ENCODE results near the gene MRPL23. TPM values are rescaled to one million over a fixed set of nuclear protein-coding genes. Genes with fewer than 3 reads are reported as not detected.
A peak's percentile ranks its signal among the peaks of the same experiment; 100 is the strongest.

Gene MRPL23
- total RNA-seq, 5 donors from 2014 or later (not counting 1 experiment from before 2014, with no cell fraction given), result 34.5 to 58.8 (median 37.8) TPM

GRCh38 chr11:1909524-1909923 lies 37.6 kb upstream of the MRPL23 start:
- CTCF ChIA-PET, result no interaction called here
- no peaks in the 10 kb centered on the region for H3K9me3 Mint-ChIP-seq

DNA sequence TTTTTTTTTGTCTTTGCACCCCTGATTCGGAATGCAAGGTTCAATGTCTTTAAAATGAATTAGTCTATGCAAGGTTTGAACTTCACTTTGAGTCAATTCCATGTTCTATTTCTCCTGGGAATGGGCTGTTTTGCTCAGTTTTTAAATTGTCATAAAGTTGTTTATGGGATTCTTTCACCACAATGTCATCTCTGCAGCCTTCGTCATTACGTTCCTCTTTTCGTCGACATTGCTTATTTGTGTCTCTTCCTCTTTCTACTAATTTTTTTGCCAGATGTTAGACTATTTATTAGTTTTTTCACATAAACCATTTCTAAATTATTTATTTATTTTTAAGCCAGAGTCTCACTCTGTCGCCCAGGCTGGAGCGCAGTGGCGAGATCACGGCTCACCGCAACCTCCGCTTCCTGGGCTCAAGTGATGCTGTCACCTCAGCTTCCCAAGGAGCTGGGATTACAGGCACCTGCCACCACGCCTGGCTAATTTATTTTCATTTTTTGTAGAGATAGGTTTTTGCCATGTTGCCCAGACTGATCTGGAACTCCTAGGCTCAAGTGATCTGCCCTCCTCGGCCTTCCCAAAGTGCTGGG lies 34.7 kb upstream of the MRPL23 start:
- Histone ChIP-seq H3K27me3 (replicated peaks in 1 of 2; ENCODE audit: control insufficient read depth in 2 of 2, extremely low read depth in 1 of 2, insufficient read depth in 2 of 2, low read length in 1 of 2) (peaks cover 0 to 9% of the 10 kb centered on the region in 2 experiments), H3K4me3 (ENCODE audit: control insufficient read depth in 1 of 2, extremely low read depth in 1 of 2, low read length in 1 of 2) (no peak overlapping the region), H3K9me3 (no peaks in the 10 kb centered on the region), H3K27ac (ENCODE audit: low read length) (no peak overlapping the region), H3K36me3 (ENCODE audit: control insufficient read depth in 2 of 2, extremely low read depth in 1 of 2, insufficient read depth in 1 of 2, low read length in 1 of 2) (no peaks in the 10 kb centered on the region), H3K4me1 (ENCODE audit: control insufficient read depth in 1 of 2, extremely low read depth in 1 of 2, insufficient read depth in 2 of 2, low read length in 2 of 2) (peaks cover 0 to 14% of the 10 kb centered on the region in 2 experiments)
- WGBS (ENCODE audit: insufficient coverage), result 88% methylated on average over 7 of the region's 13 CpGs
- Mint-ChIP-seq H3K27me3 (peaks cover 14 to 22% of the 10 kb centered on the region in 2 donors), H3K4me1 (peaks cover 12 to 24% (median 16%) of the 10 kb centered on the region in 3 donors), H3K4me3 (no peak overlapping the region), H3K27ac (no peak overlapping the region), H3K36me3 (no peaks in the 10 kb centered on the region), H3K9me3 (no peaks in the 10 kb centered on the region)
- ChIA-PET CTCF (interaction anchor here in 1 of 2 donors (0.6 kb wide), 2 partner anchors 74 to 237 kb away, joined by 3 to 6 read pairs; partner anchors contain the start of gene TNNI2), POLR2A (no interaction called here)
- no peak for ATAC-seq (replicated peaks in 1 of 4)
- DNase-seq, result no peak

More at GRCh38 chr11:1909524-1909923, 37.6 kb upstream of the MRPL23 start:
- 88% methylated on average over 6 of the region's 7 CpGs for WGBS (ENCODE audit: insufficient coverage)
- H3K9me3 ChIP-seq, result no peaks in the 10 kb centered on the region
- no peak overlapping the region for H3K27ac ChIP-seq (ENCODE audit: low read length)
- Mint-ChIP-seq H3K4me1 (peaks cover 0 to 7% (median 2%) of the 10 kb centered on the region in 3 donors), H3K4me3 (no peak overlapping the region), H3K36me3 (no peaks in the 10 kb centered on the region), H3K27me3 (peaks cover 6 to 23% of the 10 kb centered on the region in 2 donors), H3K27ac (no peak overlapping the region)
- no peaks in the 10 kb centered on the region for H3K36me3 ChIP-seq (ENCODE audit: control insufficient read depth in 2 of 2, extremely low read depth in 1 of 2, insufficient read depth in 1 of 2, low read length in 1 of 2)
- no peak overlapping the region for H3K4me3 ChIP-seq (ENCODE audit: control insufficient read depth in 1 of 2, extremely low read depth in 1 of 2, low read length in 1 of 2)
- no peaks in the 10 kb centered on the region for H3K4me1 ChIP-seq (ENCODE audit: control insufficient read depth in 1 of 2, extremely low read depth in 1 of 2, insufficient read depth in 2 of 2, low read length in 2 of 2)
- no peak for DNase-seq
- POLR2A ChIA-PET, result interaction anchor here in 1 of 2 donors (0.7 kb wide), 1 partner anchor 14 kb away, joined by 6 read pairs; no protein-coding TSS in a partner anchor
- no peak for ATAC-seq (replicated peaks in 1 of 4)
- H3K27me3 ChIP-seq (replicated peaks in 1 of 2; ENCODE audit: control insufficient read depth in 2 of 2, extremely low read depth in 1 of 2, insufficient read depth in 2 of 2, low read length in 1 of 2), result peaks cover 0 to 13% of the 10 kb centered on the region in 2 experiments

DNA sequence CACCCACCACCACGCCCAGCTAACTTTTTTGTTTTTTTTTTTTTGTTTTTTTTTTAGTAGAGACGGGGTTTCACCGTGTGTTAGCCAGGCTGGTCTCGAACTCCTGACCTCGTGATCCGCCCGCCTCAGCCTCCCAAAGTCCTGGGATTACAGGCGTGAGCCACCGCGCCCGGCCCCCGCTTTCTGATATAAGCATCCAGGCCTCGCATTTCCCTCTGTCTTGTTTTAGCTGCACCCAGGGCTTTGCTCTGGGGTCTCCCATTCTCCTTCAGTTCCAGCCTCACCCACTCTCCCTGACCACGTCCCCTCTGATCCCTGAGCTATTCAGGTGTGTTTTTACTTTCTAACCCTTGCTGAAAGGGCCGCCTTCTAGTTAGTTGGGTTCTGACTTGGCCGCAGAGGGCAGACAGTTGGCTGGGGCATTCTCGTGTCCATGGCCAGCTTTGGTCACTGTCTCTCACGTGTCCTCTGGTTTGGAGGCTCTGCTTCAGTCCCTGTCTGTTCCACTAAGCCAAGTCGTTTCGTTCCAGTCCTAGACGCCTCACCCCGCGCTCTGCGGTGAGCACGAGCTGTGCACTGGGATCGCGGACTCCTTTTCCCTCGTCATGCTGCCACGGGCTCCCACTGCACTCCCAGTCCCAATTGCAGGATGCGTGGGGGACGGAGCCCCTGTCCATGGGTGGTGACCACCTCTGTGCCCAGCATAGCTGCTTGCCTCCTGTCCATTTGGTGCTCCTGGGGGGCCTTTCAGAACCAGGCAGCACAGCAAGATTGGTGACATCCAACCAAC lies 33.7 kb upstream of the MRPL23 start:
- peaks cover 12 to 24% (median 16%) of the 10 kb centered on the region in 3 donors for H3K4me1 Mint-ChIP-seq
- H3K27ac Mint-ChIP-seq, result no peak overlapping the region

GRCh38 chr11:1915795-1916131 lies 31.4 kb upstream of the MRPL23 start:
- Histone ChIP-seq H3K9me3 (no peaks in the 10 kb centered on the region), H3K27ac (ENCODE audit: low read length) (no peak overlapping the region), H3K27me3 (replicated peaks in 1 of 2; ENCODE audit: control insufficient read depth in 2 of 2, extremely low read depth in 1 of 2, insufficient read depth in 2 of 2, low read length in 1 of 2) (peaks cover 0 to 2% of the 10 kb centered on the region in 2 experiments), H3K36me3 (ENCODE audit: control insufficient read depth in 2 of 2, extremely low read depth in 1 of 2, insufficient read depth in 1 of 2, low read length in 1 of 2) (no peaks in the 10 kb centered on the region), H3K4me1 (ENCODE audit: control insufficient read depth in 1 of 2, extremely low read depth in 1 of 2, insufficient read depth in 2 of 2, low read length in 2 of 2) (peaks cover 0 to 31% of the 10 kb centered on the region in 2 experiments), H3K4me3 (ENCODE audit: control insufficient read depth in 1 of 2, extremely low read depth in 1 of 2, low read length in 1 of 2) (no peak overlapping the region)
- WGBS (ENCODE audit: insufficient coverage), result 100% methylated on average over 2 of the region's 2 CpGs
- ChIA-PET POLR2A (no interaction called here), CTCF (no interaction called here)
- DNase-seq (no peak), ATAC-seq (replicated peaks in 1 of 4) (no peak)
- Mint-ChIP-seq H3K4me1 (peaks cover 16 to 24% (median 18%) of the 10 kb centered on the region in 3 donors), H3K4me3 (no peak overlapping the region), H3K27ac (peak overlapping the region; percentile 9 to 64), H3K9me3 (no peaks in the 10 kb centered on the region), H3K27me3 (peaks cover 14 to 18% of the 10 kb centered on the region in 2 donors), H3K36me3 (no peaks in the 10 kb centered on the region)

More for the DNA sequence above, 33.7 kb upstream of the MRPL23 start:
- Mint-ChIP-seq H3K27me3 (peaks cover 14 to 22% of the 10 kb centered on the region in 2 donors), H3K9me3 (no peaks in the 10 kb centered on the region), H3K4me3 (no peak overlapping the region), H3K36me3 (no peaks in the 10 kb centered on the region)
- peaks cover 0 to 25% of the 10 kb centered on the region in 2 experiments for H3K4me1 ChIP-seq (ENCODE audit: control insufficient read depth in 1 of 2, extremely low read depth in 1 of 2, insufficient read depth in 2 of 2, low read length in 2 of 2)
- no peak for ATAC-seq (replicated peaks in 1 of 4)
- no peak overlapping the region for H3K27ac ChIP-seq (ENCODE audit: low read length)
- no peak overlapping the region for H3K4me3 ChIP-seq (ENCODE audit: control insufficient read depth in 1 of 2, extremely low read depth in 1 of 2, low read length in 1 of 2)
- 94% methylated on average over 27 of the region's 31 CpGs for WGBS (ENCODE audit: insufficient coverage)
- DNase-seq, result no peak
- POLR2A ChIA-PET, result no interaction called here
- CTCF ChIA-PET, result interaction anchor here in 1 of 2 donors (0.6 kb wide), 1 partner anchor 75 kb away, joined by 3 read pairs; the partner anchor contains the start of gene TNNI2
- peaks cover 0 to 3% of the 10 kb centered on the region in 2 experiments for H3K27me3 ChIP-seq (replicated peaks in 1 of 2; ENCODE audit: control insufficient read depth in 2 of 2, extremely low read depth in 1 of 2, insufficient read depth in 2 of 2, low read length in 1 of 2)
- H3K9me3 ChIP-seq, result no peaks in the 10 kb centered on the region
- no peaks in the 10 kb centered on the region for H3K36me3 ChIP-seq (ENCODE audit: control insufficient read depth in 2 of 2, extremely low read depth in 1 of 2, insufficient read depth in 1 of 2, low read length in 1 of 2)

GRCh38 chr11:1916132-1916985 lies 30.8 kb upstream of the MRPL23 start:
- no peaks in the 10 kb centered on the region for H3K36me3 Mint-ChIP-seq
- ChIA-PET CTCF (no interaction called here), POLR2A (no interaction called here)
- H3K27ac Mint-ChIP-seq, result peak overlapping the region; percentile 66 to 81
- Histone ChIP-seq H3K9me3 (no peaks in the 10 kb centered on the region), H3K36me3 (ENCODE audit: control insufficient read depth in 2 of 2, extremely low read depth in 1 of 2, insufficient read depth in 1 of 2, low read length in 1 of 2) (no peaks in the 10 kb centered on the region), H3K27ac (ENCODE audit: low read length) (no peak overlapping the region), H3K4me3 (ENCODE audit: control insufficient read depth in 1 of 2, extremely low read depth in 1 of 2, low read length in 1 of 2) (no peak overlapping the region), H3K27me3 (replicated peaks in 1 of 2; ENCODE audit: control insufficient read depth in 2 of 2, extremely low read depth in 1 of 2, insufficient read depth in 2 of 2, low read length in 1 of 2) (peaks cover 0 to 8% of the 10 kb centered on the region in 2 experiments), H3K4me1 (ENCODE audit: control insufficient read depth in 1 of 2, extremely low read depth in 1 of 2, insufficient read depth in 2 of 2, low read length in 2 of 2) (peaks cover 0 to 37% of the 10 kb centered on the region in 2 experiments)
- H3K4me1 Mint-ChIP-seq, result peaks cover 16 to 24% (median 18%) of the 10 kb centered on the region in 3 donors
- no peak for DNase-seq
- peaks cover 14 to 15% of the 10 kb centered on the region in 2 donors for H3K27me3 Mint-ChIP-seq
- H3K9me3 Mint-ChIP-seq, result no peaks in the 10 kb centered on the region
- ATAC-seq (replicated peaks in 1 of 4), result peak; percentile 2 to 26 (median 16)
- H3K4me3 Mint-ChIP-seq, result no peak overlapping the region
- WGBS (ENCODE audit: insufficient coverage), result 71% methylated on average over 13 of the region's 14 CpGs
